ENCODE data around the gene MARCO. TPM values are rescaled to one million over a fixed set of nuclear protein-coding genes. Genes with fewer than 3 reads are reported as not detected.

The MARCO gene
- total and polyA plus RNA-seq, 10 of the 15 experiments (the other 5 are each of a cell fraction or from before 2014, with no cell fraction given) = 0.13 to 0.67 (median 0.32) TPM; not detected in 5

- ATAC-seq (peak; percentile 71), FAIRE-seq (no peak), DNase-seq (ENCODE audit: low read depth, low spot score) (no peak)
- ChIA-PET RAD21 (ENCODE audit: unreplicated experiment) (interaction anchor here (1.6 kb wide), 1 partner anchor 106 kb away, joined by 4 read pairs; no protein-coding TSS in a partner anchor), POLR2A (no interaction called here), SMC1A (ENCODE audit: uncharacterized antibody, unreplicated experiment) (no interaction called here), CTCF (no interaction called here)
- Histone ChIP-seq H3K27ac (ENCODE audit: control insufficient read depth, insufficient read depth) (no peak overlapping the region), H3K4me2 (ENCODE audit: control insufficient read depth, insufficient read depth) (no peak overlapping the region), H3K9ac (ENCODE audit: control insufficient read depth, insufficient read depth, low read length) (no peak overlapping the region), H3K9me3 (replicated peaks; ENCODE audit: control insufficient read depth, insufficient read depth, low read length) (no peaks in the 10 kb centered on the region), H3K27me3 (replicated peaks in 1 of 2; ENCODE audit: control insufficient read depth in 2 of 2, insufficient read depth in 2 of 2, low read length in 1 of 2) (no peaks in the 10 kb centered on the region), H2AFZ (ENCODE audit: control insufficient read depth, low read depth, low read length) (no peak overlapping the region), H3K36me3 (ENCODE audit: control insufficient read depth in 2 of 2, insufficient read depth in 2 of 2, low read length in 1 of 2) (no peaks in the 10 kb centered on the region), H3K4me3 (no peak overlapping the region), H4K20me1 (ENCODE audit: control insufficient read depth, insufficient read depth) (no peaks in the 10 kb centered on the region), H3K79me2 (ENCODE audit: control insufficient read depth, insufficient read depth, low read length) (no peaks in the 10 kb centered on the region), H3K4me1 (ENCODE audit: control insufficient read depth, insufficient read depth, low read length) (no peaks in the 10 kb centered on the region)
- BruUV-seq (replicated peaks) = no TSS peak
- TF ChIP-seq FOXM1 (IDR thresholded peaks at IDR 0.05; ENCODE audit: low read depth, low read length) (no peak), IRF3 (IDR thresholded peaks at IDR 0.05) (no peak), IKZF2 (IDR thresholded peaks at IDR 0.05) (peak in 1 of 2 experiments; percentile 29; a peak in 1 of 4 replicates), NR2C2 (IDR thresholded peaks at IDR 0.05; ENCODE audit: borderline replicate concordance, control insufficient read depth, insufficient read length, low read depth) (no peak), NR2F1 (conservative IDR thresholded peaks at IDR 0.05) (peak; percentile 87), EED (IDR thresholded peaks at IDR 0.05; ENCODE audit: low read depth) (0 out of 2 replicates have a peak, but pooled peaks have one; percentile 26), EP300 (IDR thresholded peaks at IDR 0.05; ENCODE audit: borderline replicate concordance in 1 of 2, control insufficient read depth in 1 of 2, low read depth in 2 of 2, low read length in 2 of 2) (0 out of 4 replicates have a peak, but pooled peaks of 1 of the 2 experiments have one; percentile 14), TCF12 (IDR thresholded peaks at IDR 0.05; ENCODE audit: low read depth, low read length) (no peak), JUND (IDR thresholded peaks at IDR 0.05; ENCODE audit: low read depth, low read length) (no peak), ZNF592 (IDR thresholded peaks at IDR 0.05) (no peak), ESRRA (IDR thresholded peaks at IDR 0.05; ENCODE audit: low read length) (peak; percentile 85; the same call in 1 of the 2 replicates)
- WGBS (ENCODE audit: insufficient coverage, insufficient replicate concordance, low lambda C conversion rate, missing lambda C conversion rate) = 38% methylated on average over 2 of the region's 2 CpGs
- in situ Hi-C loops (cut with MboI) (no loop called here), intact Hi-C loops (cut with micrococcal nuclease; ENCODE audit: unreplicated experiment) (no loop called here)
These were observed 45.9 kb downstream of the MARCO start for GRCh38 chr2:118987886-118988285.
